Osteocyte (in vitro differentiated cells): ENCODE measurements around the gene PHRF1. TPM values are rescaled to one million over a fixed set of nuclear protein-coding genes. Genes with fewer than 3 reads are reported as not detected.

Experiments
- DNase-seq: peaks from one replicate; pipeline ENCODE4 v3.0.0; 2021; ENCODE audit warnings: mixed read lengths; ENCODE audit not compliant: unreplicated experiment; ENCODE audit errors: extremely low spot score
- H3K27ac Mint-ChIP-seq: one replicate; pipeline ENCODE4 v1.8.0; 2021; ENCODE audit warnings: mild to moderate bottlenecking, mixed read lengths; ENCODE audit not compliant: unreplicated experiment
- H3K27me3 Mint-ChIP-seq: one replicate; pipeline ENCODE4 v1.8.0; 2021; ENCODE audit warnings: mixed read lengths; ENCODE audit not compliant: unreplicated experiment
- H3K36me3 Mint-ChIP-seq: one replicate; pipeline ENCODE4 v1.8.0; 2021; ENCODE audit warnings: mixed read lengths; ENCODE audit not compliant: unreplicated experiment
- H3K4me1 Mint-ChIP-seq: one replicate; pipeline ENCODE4 v1.8.0; 2021; ENCODE audit warnings: mixed read lengths; ENCODE audit not compliant: unreplicated experiment
- H3K4me3 Mint-ChIP-seq: one replicate; pipeline ENCODE4 v1.8.0; 2021; ENCODE audit warnings: mild to moderate bottlenecking, moderate library complexity, mixed read lengths; ENCODE audit not compliant: unreplicated experiment
- H3K9me3 Mint-ChIP-seq: one replicate; pipeline ENCODE4 v1.8.0; 2021; ENCODE audit warnings: mixed read lengths; ENCODE audit not compliant: unreplicated experiment
- CTCF ChIP-seq: fragments of 200-600 bp; sonication (generic); IDR thresholded peaks from 2 replicates; pipeline ENCODE4 v1.5.0; 2021; ENCODE audit warnings: antibody characterized with exemption, mild to moderate bottlenecking, moderate library complexity
- total RNA-seq: library from RNA; stranded (reverse); gene quantifications from 2 replicates; pipeline ENCODE4 v1.2.1, GENCODE V29; 2021

PHRF1 gene
- total RNA-seq, 1 donor from 2014 or later: 31.5 TPM

- H3K9me3 Mint-ChIP-seq: no peaks in the 10 kb centered on the region
- no peak for DNase-seq
- H3K27ac Mint-ChIP-seq: no peak overlapping the region
- peaks cover 20% of the 10 kb centered on the region for H3K4me1 Mint-ChIP-seq
- H3K4me3 Mint-ChIP-seq: no peak overlapping the region
- peaks cover 1% of the 10 kb centered on the region for H3K36me3 Mint-ChIP-seq
- no peaks in the 10 kb centered on the region for H3K27me3 Mint-ChIP-seq
- TF ChIP-seq CTCF: no peak
Observed at GRCh38 chr11:563812-564578, 12.3 kb upstream of the PHRF1 start.

- H3K36me3 Mint-ChIP-seq: peaks cover 1% of the 10 kb centered on the region
- H3K27me3 Mint-ChIP-seq: no peaks in the 10 kb centered on the region
- H3K9me3 Mint-ChIP-seq: no peaks in the 10 kb centered on the region
- H3K27ac Mint-ChIP-seq: no peak overlapping the region
- DNase-seq: no peak
- TF ChIP-seq CTCF: no peak
- H3K4me1 Mint-ChIP-seq: peaks cover 17% of the 10 kb centered on the region
- no peak overlapping the region for H3K4me3 Mint-ChIP-seq
Observed at GRCh38 chr11:565921-566509, 10.3 kb upstream of the PHRF1 start.

GRCh38 chr11:567011-567628 lies 9.2 kb upstream of the PHRF1 start:
- Mint-ChIP-seq H3K9me3 (no peaks in the 10 kb centered on the region), H3K36me3 (peaks cover 1% of the 10 kb centered on the region), H3K4me1 (peaks cover 11% of the 10 kb centered on the region), H3K27ac (peak overlapping the region; percentile 50), H3K27me3 (no peaks in the 10 kb centered on the region), H3K4me3 (peak overlapping the region; percentile 75)
- no peak for TF ChIP-seq CTCF
- DNase-seq: no peak

- Mint-ChIP-seq H3K36me3 (peaks cover 1% of the 10 kb centered on the region), H3K27ac (peak overlapping the region; percentile 50), H3K4me1 (peaks cover 11% of the 10 kb centered on the region), H3K27me3 (no peaks in the 10 kb centered on the region), H3K9me3 (no peaks in the 10 kb centered on the region), H3K4me3 (peak overlapping the region; percentile 75)
- no peak for TF ChIP-seq CTCF
- DNase-seq: no peak
Observed at GRCh38 chr11:567629-568292, 8.5 kb upstream of the PHRF1 start.
